NCI-H2107 treated with DMSO at 0.1 percent for 48 hours (cell line): ENCODE measurements around the gene OSBPL5.

ENCODE experiments used
- DNase-seq: peaks from one replicate; lab custom pipeline; 2025; ENCODE audit not compliant: unreplicated experiment; lab: John Stamatoyannopoulos, UW

OSBPL5 gene

DNA sequence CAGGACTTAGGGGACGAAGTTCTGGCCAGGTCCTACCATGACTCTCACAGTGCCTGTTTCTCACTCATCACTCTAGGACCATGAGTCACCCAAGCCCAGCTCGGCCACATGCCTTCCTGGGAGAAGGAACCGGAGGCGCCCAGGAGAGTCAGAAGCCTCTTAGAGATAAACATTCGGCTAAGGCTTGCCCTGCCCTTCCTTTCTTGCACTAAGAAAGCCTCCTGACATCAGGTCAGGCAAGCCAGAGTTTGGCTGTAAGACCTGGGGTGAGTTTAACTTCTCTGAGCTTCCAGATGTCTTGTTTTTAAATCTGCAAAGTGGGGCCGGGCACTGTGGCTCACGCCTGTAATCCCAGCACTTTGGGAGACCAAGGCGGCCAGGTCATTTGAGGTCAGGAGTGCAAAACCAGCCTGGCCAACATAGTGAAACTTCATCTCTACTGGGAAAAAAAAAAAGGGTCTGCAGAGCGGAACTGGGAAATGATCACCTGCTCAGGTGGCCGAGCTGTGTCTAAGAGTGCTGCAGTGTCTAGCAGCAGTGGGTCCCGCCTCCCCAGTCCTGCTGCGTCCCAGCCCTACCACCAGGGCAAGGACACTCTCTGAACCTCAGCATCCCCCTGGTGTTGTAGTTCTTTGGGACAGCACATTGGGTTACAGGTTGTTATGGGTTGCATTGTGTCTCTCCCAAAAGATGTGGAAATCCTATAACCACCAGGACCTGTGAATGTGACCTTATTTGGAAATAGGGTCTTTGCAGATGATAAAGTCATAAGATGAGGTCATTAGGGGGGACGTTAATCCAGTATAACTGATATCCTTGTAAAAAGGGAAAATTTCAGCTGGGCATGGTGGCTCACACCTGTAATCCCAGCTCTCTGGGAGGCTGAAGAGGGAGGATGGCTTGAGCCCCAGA lies 106.1 kb downstream of the OSBPL5 start:
- DNase-seq = no peak

GRCh38 chr11:3057069-3057963 lies 107.8 kb downstream of the OSBPL5 start, which contains the start of gene CARS1:
Gene CARS1 (minus strand): TSS chr11:3057423. CDS start chr11:3057367, 56 bp downstream.
- peak; percentile 74 for DNase-seq

- no peak for DNase-seq
Observed at GRCh38 chr11:3056296-3057068, 108.6 kb downstream of the OSBPL5 start.

GRCh38 chr11:3055891-3056290 lies 109.2 kb downstream of the OSBPL5 start:
- DNase-seq = no peak

GRCh38 chr11:3052567-3052966 lies 112.5 kb downstream of the OSBPL5 start:
- no peak for DNase-seq

DNA sequence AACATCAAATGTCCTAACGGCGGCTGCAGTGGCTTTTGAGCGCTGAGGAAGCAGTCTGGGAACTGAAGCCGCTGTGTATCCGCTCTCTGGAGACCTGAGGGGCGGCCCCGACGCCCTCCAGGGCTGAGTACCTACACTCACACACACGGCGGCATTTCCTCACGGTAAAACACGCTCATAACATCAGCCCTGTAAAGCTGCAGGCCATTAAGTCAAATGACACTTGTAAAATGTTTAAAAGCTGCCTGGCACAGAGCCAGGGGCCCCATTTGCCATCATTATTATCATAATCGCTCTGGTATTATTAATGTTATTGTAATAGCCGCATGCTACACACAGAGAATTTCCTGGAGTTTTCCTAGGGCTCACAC lies 113.0 kb downstream of the OSBPL5 start:
- DNase-seq = peak; percentile 40

DNA sequence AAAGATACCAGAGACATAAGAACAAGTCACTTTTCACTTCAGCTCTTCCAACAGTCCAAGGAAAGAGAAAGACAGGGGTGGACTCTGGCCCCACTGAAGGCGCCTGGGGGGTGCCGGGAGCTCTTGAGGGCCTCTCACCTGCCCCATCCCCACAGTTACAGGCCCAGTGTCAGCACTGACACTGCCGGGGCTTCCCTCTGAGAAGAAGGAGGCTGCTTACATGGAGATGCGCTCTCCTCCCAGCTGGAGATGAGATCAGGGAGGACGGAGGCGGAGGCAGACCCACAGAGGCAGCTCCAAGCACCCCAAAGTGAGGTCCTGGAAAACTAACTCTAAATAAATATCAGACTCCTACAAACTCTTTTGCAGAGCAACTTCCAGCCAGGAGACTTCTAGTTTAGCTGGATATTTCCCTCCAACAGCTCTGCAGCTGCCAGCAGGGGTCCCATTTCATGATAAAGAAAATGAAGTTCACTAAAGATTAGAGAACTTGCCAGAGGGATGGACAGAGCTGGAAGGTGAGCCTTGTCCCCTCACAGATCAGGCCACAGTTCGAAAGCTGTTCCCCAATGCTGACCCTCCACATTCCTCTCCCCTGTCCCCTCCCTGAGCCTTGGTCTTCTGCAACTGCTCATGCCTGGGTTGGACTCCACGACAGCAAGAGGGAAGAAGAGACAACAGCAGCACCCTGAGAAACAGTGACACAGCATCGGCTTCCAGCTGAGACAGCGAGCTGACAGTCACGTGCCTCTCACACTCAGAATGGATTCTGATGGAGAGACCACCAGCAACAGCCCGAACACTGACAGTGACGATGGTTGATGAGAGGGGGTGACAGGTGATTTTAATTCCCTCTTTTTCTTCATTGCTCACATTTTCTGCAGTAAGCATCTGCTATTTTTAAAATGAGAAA lies 113.7 kb downstream of the OSBPL5 start:
- no peak for DNase-seq

DNA sequence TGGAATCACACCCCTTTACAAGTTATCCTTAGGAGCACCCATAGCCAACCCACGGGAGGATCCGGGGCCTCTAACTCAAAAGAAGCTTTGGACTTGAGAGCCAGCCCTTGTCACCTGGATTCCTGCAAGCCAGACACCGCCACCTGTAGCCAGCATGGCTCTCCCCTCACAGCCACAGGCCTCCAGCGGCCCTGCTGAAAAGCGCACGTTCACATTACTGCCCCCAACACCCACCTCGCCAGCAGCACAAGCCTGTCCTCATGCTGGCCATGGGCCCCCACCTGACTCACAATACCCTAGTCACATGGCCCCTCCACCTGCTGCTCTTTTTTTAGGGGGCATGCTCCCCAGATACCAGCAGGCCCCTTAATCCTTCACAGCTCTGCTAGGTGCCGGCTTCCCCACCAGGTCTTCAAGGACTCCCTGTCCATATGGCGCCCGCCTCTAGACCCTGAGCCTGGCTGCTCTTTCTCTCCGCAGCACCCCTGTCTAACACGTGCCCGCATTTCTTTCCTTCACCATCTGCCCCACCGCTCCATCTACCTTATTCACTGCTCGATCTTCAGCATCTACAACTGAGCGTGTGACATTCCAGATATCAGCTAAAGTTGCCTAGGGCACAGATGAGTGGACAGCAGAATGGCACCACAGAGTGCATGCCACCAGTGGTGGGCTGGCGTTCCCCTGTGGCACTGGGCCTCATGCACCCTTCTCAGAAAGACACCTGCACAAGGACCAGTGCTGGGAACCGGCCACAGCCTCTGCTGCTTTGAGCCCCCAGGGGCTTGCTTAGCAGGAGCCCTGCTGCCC lies 114.5 kb downstream of the OSBPL5 start:
- no peak for DNase-seq

DNA sequence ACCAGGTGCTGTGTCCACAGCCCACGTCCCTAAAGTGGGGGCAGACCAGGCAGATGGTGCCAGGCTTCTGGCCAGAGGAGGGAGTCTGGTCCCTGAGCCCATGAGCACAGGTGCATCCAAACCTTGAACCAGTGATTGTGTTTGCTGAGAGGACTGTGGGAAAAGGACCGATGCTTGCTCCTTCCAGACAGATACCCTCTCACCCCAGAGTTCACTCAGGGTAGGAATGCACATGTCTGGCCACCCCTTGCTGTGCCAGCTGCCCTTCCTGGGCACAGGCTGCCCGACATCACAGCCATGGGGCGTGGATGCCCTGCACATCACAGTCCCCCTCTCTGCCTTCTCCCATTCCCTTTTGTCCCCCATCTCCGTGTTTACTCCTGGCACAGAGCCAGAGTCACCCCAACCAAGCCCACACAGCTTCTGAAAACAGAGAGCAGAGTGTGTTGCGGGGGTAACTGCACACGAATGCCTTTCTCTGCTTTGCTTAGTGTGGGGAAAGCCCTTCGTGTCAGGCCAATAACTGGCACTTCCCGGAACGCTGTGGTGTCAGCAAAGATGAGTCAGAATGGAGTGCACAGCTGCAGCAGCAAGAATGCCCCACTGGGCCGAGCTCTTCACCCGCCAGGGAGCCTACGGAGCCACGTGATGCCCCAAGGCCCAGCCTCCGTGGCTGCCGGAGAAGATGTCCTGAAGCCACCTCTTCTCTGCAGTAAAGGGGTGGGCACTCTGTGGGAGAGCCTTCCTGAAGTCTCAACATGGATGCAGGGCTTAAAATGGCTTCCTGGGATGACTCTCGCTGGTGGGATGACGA lies 115.5 kb downstream of the OSBPL5 start:
- peak; percentile 55 for DNase-seq

GRCh38 chr11:3047637-3048036 lies 117.5 kb downstream of the OSBPL5 start:
- no peak for DNase-seq

GRCh38 chr11:3046641-3047040 lies 118.5 kb downstream of the OSBPL5 start:
- DNase-seq = no peak

- no peak for DNase-seq
Observed at GRCh38 chr11:3046190-3046589, 118.9 kb downstream of the OSBPL5 start.

GRCh38 chr11:3044915-3045314 lies 120.2 kb downstream of the OSBPL5 start:
- DNase-seq = no peak

- no peak for DNase-seq
Observed at GRCh38 chr11:3044004-3044403, 121.1 kb downstream of the OSBPL5 start.

DNA sequence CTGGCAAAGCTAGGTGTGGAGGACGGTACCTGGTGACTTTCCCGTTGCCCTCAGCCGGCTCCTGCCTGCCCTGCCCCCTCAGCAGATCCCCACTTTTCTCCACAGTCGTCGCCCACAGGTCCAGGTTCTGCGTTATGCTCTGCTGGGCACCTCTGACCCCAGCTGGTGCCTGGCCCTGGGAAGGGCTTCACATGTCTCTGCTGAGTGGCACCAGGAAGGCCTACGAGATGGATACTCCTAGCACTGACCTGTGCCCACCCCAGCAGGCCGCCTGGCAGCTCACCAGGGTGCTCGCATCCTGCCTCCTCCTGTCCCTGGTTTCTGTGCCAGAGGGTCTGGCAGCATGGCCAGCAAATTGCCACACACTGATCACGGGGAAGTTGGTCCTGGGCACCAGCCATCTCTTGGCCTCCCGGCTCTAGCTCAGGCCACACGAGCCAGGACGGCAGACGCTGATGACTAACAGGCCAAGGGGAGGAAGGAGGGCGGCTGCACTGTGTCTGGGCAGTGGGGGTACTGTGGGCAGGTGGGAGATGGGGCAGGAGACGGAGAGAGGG lies 121.7 kb downstream of the OSBPL5 start:
- DNase-seq = no peak

DNA sequence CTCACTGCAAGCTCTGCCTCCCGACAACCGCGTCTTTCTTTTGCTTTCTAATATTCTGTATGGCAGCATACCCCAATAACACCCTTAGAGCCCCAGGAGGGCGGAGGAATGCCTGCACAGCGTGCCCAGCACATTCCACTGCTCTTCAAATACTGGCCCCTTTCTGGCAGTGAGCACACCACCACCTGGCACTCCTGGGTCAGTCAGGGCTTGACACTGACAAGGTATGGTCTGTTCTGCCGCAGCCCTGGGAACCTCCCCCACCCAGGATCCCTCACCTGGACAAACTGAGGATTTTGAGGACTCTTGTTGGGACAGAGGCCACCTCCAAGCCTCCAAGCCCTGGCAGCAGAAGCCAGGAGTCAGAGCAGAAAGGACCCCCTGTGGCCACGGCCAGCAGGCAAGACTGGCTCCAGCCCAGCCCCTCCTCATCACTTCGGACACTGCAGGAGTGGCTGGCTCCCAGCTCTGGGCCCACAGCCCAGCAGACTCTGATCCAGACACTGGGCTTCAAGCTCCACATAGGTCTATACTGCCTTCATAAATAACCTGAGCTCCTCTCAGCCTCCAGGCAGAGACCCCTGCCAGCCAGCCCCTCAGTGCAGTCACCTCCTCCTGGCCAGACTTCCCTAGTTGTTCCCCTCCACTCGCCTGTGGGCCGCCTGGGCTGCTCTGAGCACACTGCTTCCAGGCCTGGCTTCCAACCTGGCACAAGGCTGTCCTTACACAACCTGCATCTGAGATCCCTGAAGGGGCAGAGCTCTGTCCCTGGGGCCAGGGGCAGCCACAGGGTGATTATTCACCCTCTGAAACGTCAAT lies 122.4 kb downstream of the OSBPL5 start:
- no peak for DNase-seq
